Right cardiac atrium (tissue), 5 donors: ENCODE data around the gene ANKRD34C. TPM values are rescaled to one million over a fixed set of nuclear protein-coding genes. Genes with fewer than 3 reads are reported as not detected.

Experiments used
- ATAC-seq, 2 donors: fragments of 200-7000 bp; cut with Tn5 transposase; one replicate each; pipeline versions ENCODE4 v1.8.0 to v1.9.1; 2020; ENCODE audit warnings: moderate library complexity in 2 of 2, mild to moderate bottlenecking in 1 of 2
- DNase-seq, 3 donors: peaks; one replicate each; pipeline ENCODE4 v3.0.0-alpha.2; 2020
- H3K27ac ChIP-seq: one replicate; pipeline ENCODE4 v1.5.1; 2013; ENCODE audit warnings: mild to moderate bottlenecking, low read length, control low read depth, moderate library complexity
- H3K27me3 ChIP-seq: one replicate; pipeline ENCODE4 v1.6.1; 2013; ENCODE audit not compliant: control insufficient read depth, insufficient read depth
- H3K4me1 ChIP-seq: one replicate; pipeline ENCODE4 v1.6.1; 2013; ENCODE audit warnings: low read length; ENCODE audit not compliant: control insufficient read depth, insufficient read depth
- H3K4me3 ChIP-seq: one replicate; pipeline ENCODE4 v1.5.1; 2013; ENCODE audit warnings: low read length, control low read depth
- H3K9me3 ChIP-seq: one replicate; pipeline ENCODE4 v1.6.1; 2013; ENCODE audit warnings: low read length; ENCODE audit not compliant: control insufficient read depth
- WGBS: extraction: QIAGEN DNeasy Blood & Tissue Kit; methylation state at CpG from one replicate; pipeline ENCODE4 v1.1.7; 2013; 5-methylcytosine and 5-hydroxymethylcytosine counted together
- intact Hi-C, 4 donors: fragments of 100-400 bp; cut with DNase I; formaldehyde crosslinking; loops; one replicate each; pipeline versions ENCODE4 v1.11.0 to v1.14.0; 2022 to 2023
- polyA plus RNA-seq: library from polyadenylated mRNA; stranded (reverse); fragments of 200-250 nt; gene quantifications from one replicate; pipeline ENCODE4 v1.2.3, GENCODE V29; 2013
- total RNA-seq, 4 donors: library from RNA; stranded (reverse); fragmentation: NEBNext Ultra II Directional; extraction: Animal tissue kit (Norgen Biotek cat#: 25700); gene quantifications; one replicate each; pipeline ENCODE4 v1.2.1, GENCODE V29; 2021
- donor health status: healthy with polysubstance abuse.
- donor health status: DM: no; HTN: yes; CAD: no.
- donor health status: DM: no; HTN: no; CAD: no.
- donor health status: DM: no; HTN: yes; CAD: no; lungs with severe emphysema.
- donor health status: DM: yes; HTN: yes; CAD: no.

ANKRD34C gene
- total and polyA plus RNA-seq, 5 donors, result 0.02 TPM; not detected in 4

- no peaks in the 10 kb centered on the region for H3K4me1 ChIP-seq
- ATAC-seq (peak; percentile 82 to 84), DNase-seq (peak; percentile 29 to 72 (median 60))
Observed at GRCh38 chr15:79283252-79284048, 928 bp downstream of the ANKRD34C start.

DNA sequence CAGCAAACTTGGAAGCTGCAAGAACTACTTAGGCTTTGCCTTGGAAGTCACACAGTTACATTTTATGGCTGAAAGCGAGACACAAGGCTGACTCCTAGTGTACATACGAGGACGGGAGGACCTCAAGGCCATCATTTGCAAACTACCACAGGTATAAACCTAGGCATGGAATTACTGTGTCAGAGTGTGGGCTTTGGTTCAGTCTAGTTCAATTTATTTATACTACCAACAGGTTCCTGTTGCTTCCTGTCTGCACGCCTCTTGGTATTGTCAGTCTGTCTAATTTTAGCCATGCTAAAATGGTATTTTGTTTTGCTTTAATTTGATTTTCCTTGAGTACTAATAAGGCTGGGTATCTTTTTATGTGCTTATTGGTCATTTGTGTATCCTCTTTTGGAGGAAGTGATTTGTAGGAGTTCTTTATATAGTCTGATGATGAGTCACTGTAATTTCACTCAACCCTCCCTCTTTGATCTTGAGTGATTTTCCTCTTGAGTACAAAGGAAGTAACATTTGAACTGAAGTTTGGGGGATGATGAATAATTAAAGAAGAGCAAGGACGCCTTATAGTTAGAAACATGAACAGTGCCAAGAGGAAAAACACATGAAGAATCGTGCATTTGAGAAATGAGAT is 8.2 kb downstream of the ANKRD34C start:
- Histone ChIP-seq H3K27me3 (no peaks in the 10 kb centered on the region), H3K9me3 (no peaks in the 10 kb centered on the region), H3K4me3 (no peak overlapping the region), H3K27ac (no peak overlapping the region), H3K4me1 (no peaks in the 10 kb centered on the region)
- ATAC-seq, result no peak
- DNase-seq, result no peak
- 71% methylated on average over 6 of the region's 6 CpGs for WGBS
- intact Hi-C loops, result no loop called here

More at GRCh38 chr15:79283252-79284048, 928 bp downstream of the ANKRD34C start:
- intact Hi-C loops, result no loop called here
- 8% methylated on average over 46 of the region's 46 CpGs for WGBS
- Histone ChIP-seq H3K4me3 (no peak overlapping the region), H3K27me3 (no peaks in the 10 kb centered on the region), H3K9me3 (no peaks in the 10 kb centered on the region), H3K27ac (no peak overlapping the region)

- peaks cover 2% of the 10 kb centered on the region for H3K27me3 ChIP-seq
Observed at GRCh38 chr15:79292011-79292410, 9.5 kb downstream of the ANKRD34C start.

DNA sequence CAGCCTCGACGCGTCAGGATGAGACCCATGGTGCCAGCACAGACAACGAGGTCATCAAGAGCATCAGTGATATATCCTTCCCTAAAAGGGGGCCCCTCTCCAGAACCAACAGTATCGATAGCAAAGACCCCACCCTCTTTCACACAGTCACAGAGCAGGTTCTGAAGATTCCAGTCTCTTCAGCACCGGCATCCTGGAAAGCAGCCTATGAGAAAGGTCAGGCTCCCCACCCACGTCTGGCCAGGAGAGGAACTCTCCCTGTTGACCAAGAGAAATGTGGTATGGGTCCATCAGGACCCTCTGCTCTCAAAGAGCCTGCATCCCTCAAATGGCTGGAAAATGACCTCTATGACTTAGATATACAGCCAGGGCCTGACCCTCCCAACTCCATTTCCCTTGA is 11.6 kb downstream of the ANKRD34C start:
- Histone ChIP-seq H3K9me3 (no peaks in the 10 kb centered on the region), H3K4me3 (no peak overlapping the region), H3K4me1 (no peaks in the 10 kb centered on the region), H3K27ac (no peak overlapping the region), H3K27me3 (peaks cover 2% of the 10 kb centered on the region)
- ATAC-seq (no peak), DNase-seq (no peak)
- intact Hi-C loops, result no loop called here
- WGBS, result 68% methylated on average over 7 of the region's 7 CpGs

More at GRCh38 chr15:79292011-79292410, 9.5 kb downstream of the ANKRD34C start:
- H3K4me3 ChIP-seq, result no peak overlapping the region
- no peaks in the 10 kb centered on the region for H3K4me1 ChIP-seq
- intact Hi-C loops, result no loop called here
- no peaks in the 10 kb centered on the region for H3K9me3 ChIP-seq
- 88% methylated on average over 4 of the region's 4 CpGs for WGBS
- no peak for DNase-seq
- ATAC-seq, result no peak
- H3K27ac ChIP-seq, result no peak overlapping the region

DNA sequence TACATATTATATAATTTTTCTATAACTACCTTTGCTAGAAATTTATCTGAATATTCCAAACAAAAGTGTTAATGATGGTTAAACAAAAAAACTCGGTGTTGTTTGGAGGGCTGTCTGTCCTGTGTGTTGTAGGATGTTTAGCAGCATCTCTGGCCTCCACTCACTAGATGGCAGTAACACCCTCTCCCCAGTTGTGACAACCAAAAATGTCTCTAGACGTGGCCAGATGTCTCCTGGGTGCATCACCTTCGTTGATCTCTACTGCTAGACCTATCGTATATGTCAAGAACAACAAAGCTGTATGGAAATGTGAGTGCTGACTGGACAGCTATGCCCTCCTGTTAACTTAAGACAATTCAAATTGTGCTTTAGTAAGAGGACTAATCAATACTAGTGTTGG is 14.1 kb downstream of the ANKRD34C start:
- intact Hi-C loops, result no loop called here
- ATAC-seq, result no peak
- WGBS, result 43% methylated on average over 4 of the region's 4 CpGs

DNA sequence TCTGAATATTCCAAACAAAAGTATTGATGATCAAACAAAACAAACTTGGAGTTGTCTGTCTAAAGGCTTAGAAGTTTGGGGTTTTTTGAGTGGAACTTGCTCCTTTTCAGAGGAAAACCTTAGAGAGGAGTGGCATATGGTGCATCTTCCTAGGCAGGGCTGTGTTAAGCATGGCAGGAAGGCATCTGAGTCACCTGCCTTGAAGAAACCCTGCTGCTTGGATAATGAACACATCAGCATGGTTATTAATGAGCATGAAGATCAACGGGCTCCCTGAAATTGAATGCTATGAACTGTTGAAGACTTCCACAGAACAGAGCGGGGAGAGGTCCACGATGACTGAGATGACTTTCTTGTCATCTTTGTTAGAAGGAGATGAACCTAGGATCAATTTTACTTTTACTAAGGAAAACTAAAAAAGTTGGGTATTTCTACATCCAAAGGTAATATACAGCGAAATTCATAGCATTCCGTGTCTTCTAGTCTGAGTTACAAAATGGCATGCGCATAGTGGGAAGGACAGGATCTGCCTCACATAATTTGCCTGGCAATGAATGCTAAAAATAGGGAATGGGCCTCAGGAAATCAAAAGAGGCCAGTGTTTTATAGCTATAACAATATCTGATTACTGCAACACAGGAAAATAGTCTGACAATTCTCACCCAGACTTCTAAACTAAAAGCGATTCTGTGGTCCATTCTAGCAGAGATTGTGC is 16.8 kb downstream of the ANKRD34C start:
- DNase-seq, result no peak
- Histone ChIP-seq H3K27ac (no peak overlapping the region), H3K4me1 (no peaks in the 10 kb centered on the region), H3K4me3 (no peak overlapping the region), H3K9me3 (no peaks in the 10 kb centered on the region), H3K27me3 (peaks cover 2% of the 10 kb centered on the region)
- 82% methylated on average over 7 of the region's 7 CpGs for WGBS
- ATAC-seq, result no peak
- intact Hi-C loops, result no loop called here

More for the DNA sequence above, 14.1 kb downstream of the ANKRD34C start:
- no peaks in the 10 kb centered on the region for H3K9me3 ChIP-seq
- H3K27ac ChIP-seq, result no peak overlapping the region
- no peak for DNase-seq
- H3K4me3 ChIP-seq, result no peak overlapping the region
- H3K4me1 ChIP-seq, result no peaks in the 10 kb centered on the region
- peaks cover 2% of the 10 kb centered on the region for H3K27me3 ChIP-seq

- Histone ChIP-seq H3K27ac (no peak overlapping the region), H3K9me3 (no peaks in the 10 kb centered on the region), H3K27me3 (peaks cover 2% of the 10 kb centered on the region), H3K4me3 (no peak overlapping the region), H3K4me1 (no peaks in the 10 kb centered on the region)
- intact Hi-C loops, result no loop called here
- no peak for ATAC-seq
- no peak for DNase-seq
- WGBS, result 54% methylated on average over 1 of the region's 1 CpG
Observed at GRCh38 chr15:79299841-79300235, 17.3 kb downstream of the ANKRD34C start.

DNA sequence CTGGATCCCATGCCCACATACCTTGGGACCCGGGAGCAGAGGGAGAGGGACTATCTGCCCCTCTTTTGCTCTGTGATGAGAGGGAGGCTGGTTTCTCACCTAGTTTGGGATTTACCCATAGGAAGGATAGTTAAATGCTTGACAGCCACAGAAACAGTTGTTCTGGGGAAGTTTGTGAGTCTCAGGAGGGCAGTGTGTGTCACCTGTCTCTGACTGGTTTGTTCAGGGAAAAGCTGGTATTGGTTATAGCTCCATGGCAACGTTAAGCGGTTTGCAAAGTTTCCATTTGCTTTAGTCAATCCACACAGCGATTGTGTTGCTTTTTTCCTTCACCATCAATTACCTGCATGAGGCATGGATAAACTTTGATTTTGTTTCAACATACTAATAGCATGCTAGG is 24.7 kb downstream of the ANKRD34C start:
- Histone ChIP-seq H3K27me3 (peaks cover 3% of the 10 kb centered on the region), H3K4me1 (peaks cover 6% of the 10 kb centered on the region), H3K9me3 (no peaks in the 10 kb centered on the region), H3K27ac (no peak overlapping the region), H3K4me3 (no peak overlapping the region)
- ATAC-seq (no peak), DNase-seq (no peak)
- 54% methylated on average over 4 of the region's 4 CpGs for WGBS
- intact Hi-C loops, result no loop called here

- ATAC-seq (no peak), DNase-seq (no peak)
- WGBS, result 34% methylated on average over 2 of the region's 2 CpGs
- intact Hi-C loops, result no loop called here
- no peak overlapping the region for H3K27ac ChIP-seq
- H3K27me3 ChIP-seq, result peaks cover 3% of the 10 kb centered on the region
- H3K4me1 ChIP-seq, result peaks cover 7% of the 10 kb centered on the region
- H3K9me3 ChIP-seq, result no peaks in the 10 kb centered on the region
- no peak overlapping the region for H3K4me3 ChIP-seq
Observed at GRCh38 chr15:79308874-79309273, 26.4 kb downstream of the ANKRD34C start.

- peaks cover 7% of the 10 kb centered on the region for H3K4me1 ChIP-seq
- intact Hi-C loops, result no loop called here
- DNase-seq, result no peak
- ATAC-seq, result peak; percentile 56 to 59
- peaks cover under 1% of the 10 kb centered on the region for H3K27me3 ChIP-seq
- no peak overlapping the region for H3K27ac ChIP-seq
- 2% methylated on average over 17 of the region's 17 CpGs for whole genome bisulfite sequencing
- H3K9me3 ChIP-seq, result no peaks in the 10 kb centered on the region
- peak overlapping the region; percentile 89 for H3K4me3 ChIP-seq
Observed at GRCh38 chr15:79310612-79310984, 28.1 kb downstream of the ANKRD34C start.
